HCT116 (cell line): ENCODE data around the gene KDM5A.

Source experiments
- CEBPB ChIP-seq: IDR thresholded peaks from 2 replicates; pipeline ENCODE4 v1.6.1; 2012; ENCODE audit warnings: low read depth
- CTCF ChIP-seq, 3 experiments: fragments of 200-600 bp in 1 of 3; sonication (generic) in 1 of 3; IDR thresholded peaks in 2 of 3; conservative IDR thresholded peaks in 1 of 3; 2 replicates each; pipeline ENCODE4 v1.5.1; 2012 to 2017; ENCODE audit warnings: low read depth in 2 of 3, low read length in 2 of 3, antibody characterized with exemption in 1 of 3, borderline replicate concordance in 1 of 3, control low read depth in 1 of 3, mild to moderate bottlenecking in 1 of 3, mixed read lengths in 1 of 3, mixed run types in 1 of 3, moderate library complexity in 1 of 3; ENCODE audit not compliant: insufficient read depth in 1 of 3
- EZH2 ChIP-seq: fragments of 200-600 bp; sonication (generic); IDR thresholded peaks from 2 replicates; pipeline ENCODE4 v1.6.1; 2017; ENCODE audit warnings: antibody characterized with exemption, mixed run types
- POLR2A ChIP-seq: IDR thresholded peaks from 2 replicates; pipeline ENCODE4 v1.7.0; 2011; ENCODE audit warnings: borderline replicate concordance; ENCODE audit not compliant: insufficient read depth, insufficient read length; ENCODE audit errors: extremely low read depth
- POLR2AphosphoS5 ChIP-seq: IDR thresholded peaks from 2 replicates; pipeline ENCODE4 v1.6.1; 2011; ENCODE audit warnings: mild to moderate bottlenecking, low read depth, low read length, moderate library complexity
- TCF7L2 ChIP-seq: IDR thresholded peaks from 2 replicates; pipeline ENCODE4 v1.7.0; 2011; ENCODE audit warnings: borderline replicate concordance, inconsistent platforms; ENCODE audit not compliant: insufficient read depth, insufficient read length; ENCODE audit errors: extremely low read depth

- TF ChIP-seq CTCF (IDR thresholded peaks at IDR 0.05 in 2 of 3, conservative IDR thresholded peaks at IDR 0.05 in 1 of 3; ENCODE audit: borderline replicate concordance in 1 of 3, insufficient read depth in 1 of 3, low read depth in 2 of 3, low read length in 2 of 3) (no peak), POLR2AphosphoS5 (no peak), POLR2A (no peak), CEBPB (no peak), EZH2 (no peak), TCF7L2 (no peak)
These were observed 94.0 kb downstream of the KDM5A start for GRCh38 chr12:295132-295531.
